Stimulated activated CD4-positive, alpha-beta T cell treated with anti-CD3 and anti-CD28 coated beads, Interleukin-4, amount 100 ng/mL, for 48 hours (primary cell): ENCODE data around the gene GBX2.
"Not testable (repeated sequence)": the region's sequence is repeated elsewhere in the genome, so short reads cannot be mapped to it uniquely, and the experiment has no call there.

Experiments
- DNase-seq, 2 donors: peaks; one replicate each; pipeline ENCODE4 v3.0.0-alpha.2; 2020; ENCODE audit warnings: low read depth in 2 of 2

Gene GBX2

DNA sequence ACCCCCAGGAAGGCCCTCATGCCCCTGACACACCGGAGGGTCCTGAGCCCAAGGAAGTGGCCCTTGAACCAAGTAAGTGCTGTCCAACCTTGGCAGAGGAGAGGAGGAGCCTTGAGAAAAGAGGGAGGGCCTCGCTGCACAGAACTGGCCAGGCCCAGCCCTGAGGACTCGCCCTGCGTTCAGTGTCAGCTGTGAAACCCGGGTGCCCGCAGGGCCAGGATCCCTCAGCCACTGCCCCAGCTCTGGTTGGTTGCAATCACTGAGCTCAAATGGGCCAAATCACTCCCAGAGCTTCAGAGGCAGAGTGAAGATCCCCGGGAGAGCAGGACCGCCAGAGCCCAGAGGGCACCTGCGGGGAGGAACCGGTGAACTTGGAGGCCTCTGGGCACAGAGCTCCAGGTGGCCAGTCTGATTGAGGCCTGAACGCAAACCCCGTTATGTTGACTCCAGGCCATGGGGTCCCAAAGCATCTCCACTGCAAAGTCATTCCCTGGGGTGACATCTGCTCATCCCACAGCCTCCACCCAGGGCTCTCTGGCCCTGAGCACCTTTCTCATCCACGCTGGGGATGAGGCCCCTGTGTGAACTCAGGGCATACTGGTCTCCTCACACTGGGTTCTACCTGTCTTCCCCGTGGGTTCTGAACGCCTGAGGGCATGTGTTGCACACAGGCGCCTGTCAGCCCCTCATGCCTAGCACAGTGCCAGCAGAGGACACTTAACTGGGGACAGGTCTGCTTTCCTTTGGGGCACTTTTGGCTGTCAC, 11.9 kb downstream of the GBX2 start:
- no peak for DNase-seq

DNA sequence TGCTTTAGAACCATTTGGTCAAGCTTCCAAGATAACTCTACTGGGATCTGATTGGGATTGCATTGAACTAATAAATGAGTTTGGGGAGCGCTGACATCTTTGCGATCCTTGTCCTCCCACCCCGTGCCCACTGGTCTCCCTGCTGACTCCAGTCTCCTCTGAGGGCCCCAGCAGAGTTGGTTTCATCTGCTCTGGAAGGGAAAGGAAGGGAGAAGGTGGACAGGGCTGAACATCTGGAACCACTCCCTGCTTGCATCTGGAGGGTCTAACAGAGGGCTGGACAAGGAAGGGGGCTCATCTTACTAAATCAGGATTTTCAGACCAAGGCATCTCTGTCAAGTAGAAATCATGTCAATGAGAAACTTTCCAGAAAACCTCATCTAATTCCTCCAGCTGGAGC, 12.8 kb downstream of the GBX2 start:
- no peak for DNase-seq

DNA sequence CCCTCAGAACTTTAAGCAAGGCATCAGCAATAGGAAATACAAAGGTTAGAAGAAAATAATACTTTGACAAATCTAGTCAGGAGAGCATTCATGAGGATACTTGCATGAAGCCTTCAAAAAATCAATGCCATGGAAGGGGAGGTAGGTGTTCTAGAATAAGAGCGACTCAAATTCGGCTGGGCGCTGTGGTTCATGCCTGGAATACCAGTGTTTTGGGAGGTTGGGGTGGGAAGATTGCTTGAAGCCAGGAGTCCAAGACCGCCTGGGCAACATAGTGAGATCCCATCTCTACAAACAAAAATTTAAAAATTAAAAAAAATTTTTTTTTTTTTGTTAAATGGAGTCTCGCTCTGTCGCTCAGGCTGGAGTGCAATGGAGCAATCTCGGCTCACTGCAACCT, 21.8 kb downstream of the GBX2 start:
- no peak for DNase-seq

DNA sequence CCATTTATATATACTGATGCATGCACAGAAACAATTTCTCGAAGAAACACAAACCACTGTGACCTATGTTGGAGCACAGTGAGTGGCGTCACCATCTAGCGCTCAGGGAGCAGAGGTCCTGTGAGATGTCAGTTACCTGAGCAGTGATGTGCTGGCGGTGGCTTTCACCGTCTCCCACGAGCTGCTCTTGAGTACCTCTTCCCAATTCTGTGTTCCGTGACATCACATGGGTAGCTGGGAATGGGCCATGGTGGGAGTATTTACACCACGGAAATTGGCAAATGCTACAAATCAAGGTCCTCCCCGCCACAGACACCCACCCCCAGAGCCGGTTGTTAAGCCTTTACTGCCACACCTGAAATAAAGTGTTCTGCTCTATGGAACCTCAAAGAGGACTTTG, 24.4 kb downstream of the GBX2 start:
- DNase-seq: no peak

DNA sequence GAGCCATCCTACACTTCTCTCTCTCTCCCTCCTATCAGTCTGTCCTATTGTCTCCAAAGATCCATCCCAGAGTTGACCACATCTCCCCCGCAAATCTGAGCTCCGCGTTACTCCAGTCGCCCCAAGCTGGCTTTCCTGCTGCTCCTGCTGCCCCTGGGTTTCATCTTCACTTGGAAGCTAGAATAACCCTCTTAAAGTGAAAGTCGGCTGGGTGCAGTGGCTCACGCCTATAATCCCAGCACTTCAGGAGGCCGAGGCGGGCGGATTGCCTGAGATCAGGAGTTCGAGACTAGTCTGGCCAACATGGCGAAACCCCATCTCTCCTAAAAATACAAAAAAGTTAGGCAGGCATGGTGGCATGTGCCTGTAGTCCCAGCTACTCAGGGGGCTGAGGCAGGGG, 26.6 kb downstream of the GBX2 start:
- DNase-seq: not testable (repeated sequence)

DNA sequence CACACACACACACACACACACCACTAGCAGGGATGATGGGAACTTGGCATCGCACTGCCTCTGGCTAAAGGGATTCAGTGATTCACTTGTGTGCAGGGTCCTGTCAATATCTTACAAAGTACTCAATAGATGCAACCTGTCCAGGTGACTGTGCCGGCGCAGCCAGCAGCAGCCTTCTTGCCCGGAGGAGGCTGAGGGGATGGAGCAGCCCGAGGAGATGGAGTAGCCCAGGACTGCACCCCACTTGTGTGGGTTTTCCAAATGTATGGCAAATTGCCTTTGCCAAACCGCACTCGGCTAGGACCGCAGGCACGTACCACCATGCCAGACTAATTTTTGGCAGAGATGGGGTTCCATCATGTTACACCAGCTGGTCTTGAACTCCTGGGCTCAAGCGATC, 31.1 kb downstream of the GBX2 start:
- no peak for DNase-seq

DNA sequence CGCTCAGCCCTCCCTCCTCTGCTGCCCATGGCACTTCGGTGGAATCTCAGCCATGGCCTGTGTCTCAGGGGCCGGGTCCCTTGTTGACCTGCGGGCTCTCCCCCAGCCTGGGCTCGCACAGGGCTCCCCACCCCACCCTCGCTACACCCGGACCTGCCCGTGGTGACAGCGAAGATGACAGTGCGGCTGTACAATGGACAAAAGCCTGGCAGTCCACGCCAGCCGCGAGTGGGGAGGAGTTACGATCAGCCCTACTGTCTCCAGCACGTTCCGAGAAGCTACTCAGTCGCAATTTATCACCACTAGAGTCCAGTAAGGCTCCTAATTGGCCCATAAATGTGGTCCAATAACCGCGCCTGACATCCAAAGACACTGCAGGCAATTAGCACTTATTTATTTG, 31.6 kb downstream of the GBX2 start:
- DNase-seq: no peak

DNA sequence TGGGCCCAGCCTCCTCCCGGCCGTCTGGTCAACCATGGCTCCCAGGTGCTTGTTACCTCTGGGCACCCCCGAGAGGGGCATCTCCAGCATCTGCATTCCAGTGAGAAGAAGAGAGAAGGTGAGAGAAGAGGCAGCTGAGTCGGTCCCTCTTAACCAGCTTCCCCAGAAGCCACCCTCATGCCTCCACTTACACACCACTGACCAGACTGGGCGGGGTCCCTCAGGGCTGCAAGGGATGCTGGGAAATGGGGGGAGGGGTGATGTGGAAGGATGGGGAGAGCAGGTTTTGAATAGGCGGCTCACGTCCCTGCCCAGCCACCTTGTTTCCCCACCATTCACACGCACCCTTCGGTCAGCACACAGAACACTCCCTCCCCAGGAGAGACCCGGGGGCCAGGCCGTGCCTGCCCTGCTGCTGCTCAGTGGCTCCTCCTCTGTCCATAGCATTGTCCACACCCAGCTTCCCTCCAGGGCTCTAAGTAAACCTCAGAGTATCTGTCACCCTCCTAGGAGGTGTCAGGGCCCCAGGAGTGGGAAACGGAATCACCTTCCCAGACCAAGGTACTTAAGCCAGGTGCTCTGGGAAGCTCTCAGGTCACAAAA, 34.7 kb downstream of the GBX2 start:
- DNase-seq: no peak

DNA sequence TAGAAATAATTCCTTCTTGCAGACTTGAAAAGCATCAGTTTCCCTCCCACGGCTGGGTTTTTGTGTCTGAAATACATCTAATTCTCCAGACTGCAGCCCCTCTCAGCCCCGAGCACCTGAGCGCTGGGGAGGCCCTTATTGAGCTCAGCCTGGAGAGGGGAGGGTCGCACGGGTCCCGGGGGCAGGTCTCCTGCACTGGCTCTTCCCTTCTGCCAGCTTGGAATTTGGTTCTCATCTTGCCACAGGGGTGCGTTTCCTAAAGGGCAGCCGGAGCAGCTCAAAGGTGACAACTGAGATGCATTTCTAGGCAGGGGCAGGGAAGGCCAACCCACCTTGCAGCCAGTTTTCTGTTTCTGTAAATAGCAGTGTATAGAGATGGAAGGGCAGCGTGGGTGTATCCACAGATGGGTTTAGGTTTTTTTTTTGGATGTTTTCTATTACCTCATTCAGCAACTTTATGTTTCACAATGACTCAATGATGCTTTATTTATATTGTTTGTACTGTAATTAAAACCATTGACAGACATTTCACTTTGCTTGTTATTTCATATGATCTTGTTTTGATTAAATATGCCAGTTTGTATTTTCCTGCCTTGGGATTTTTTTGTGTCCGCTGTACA, 37.0 kb downstream of the GBX2 start:
- no peak for DNase-seq

DNA sequence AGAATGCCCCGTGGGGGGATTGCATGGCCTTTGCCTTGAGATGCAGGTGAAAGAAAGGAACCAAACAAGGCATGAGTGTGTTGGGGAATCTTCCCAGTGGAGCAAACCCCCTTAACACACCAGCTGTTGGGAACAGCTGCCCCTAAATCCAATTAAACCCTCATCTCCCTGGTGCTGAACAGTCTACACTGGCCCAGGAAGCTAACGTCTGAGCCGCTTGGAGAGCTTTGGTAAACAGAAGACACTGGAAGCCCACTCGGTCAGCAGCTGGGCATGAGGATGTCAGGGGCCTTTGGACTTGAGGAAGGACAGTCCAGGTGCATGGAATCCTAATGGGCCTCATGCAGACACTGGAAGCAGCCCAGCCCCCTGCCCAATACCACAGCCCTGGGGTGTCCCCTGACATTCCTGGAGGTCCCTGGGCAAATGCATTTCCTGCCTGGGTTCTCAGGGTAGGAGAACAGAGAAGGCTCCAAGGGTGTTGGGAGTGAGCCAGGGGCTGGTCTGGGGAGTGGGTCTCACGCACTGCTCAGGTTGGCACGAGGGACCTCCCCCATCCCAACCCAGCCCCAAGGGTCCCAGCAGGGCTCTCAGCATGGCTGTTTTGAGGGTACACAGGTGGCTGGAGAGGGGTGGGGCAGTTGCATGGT, 37.7 kb downstream of the GBX2 start:
- no peak for DNase-seq

DNA sequence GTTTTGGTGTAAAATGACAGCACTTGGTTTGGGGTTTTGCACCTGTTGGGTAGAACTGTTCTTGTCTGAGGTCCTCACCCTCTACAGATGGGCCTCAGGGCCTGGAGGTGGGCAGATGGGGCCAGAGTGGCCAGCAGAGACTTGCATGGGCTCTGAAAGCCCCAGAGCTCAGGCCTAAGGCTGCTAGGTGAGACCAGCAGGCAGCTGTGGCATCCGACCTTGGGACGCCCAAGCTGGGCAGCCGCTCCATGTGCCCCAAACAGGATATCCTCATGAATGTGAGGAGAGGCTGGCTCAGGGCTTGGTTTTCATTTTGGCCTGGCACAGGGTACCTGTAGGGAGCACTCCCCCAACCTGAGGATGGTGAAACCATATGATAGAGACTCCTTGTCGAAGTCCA, 38.3 kb downstream of the GBX2 start:
- DNase-seq: no peak

DNA sequence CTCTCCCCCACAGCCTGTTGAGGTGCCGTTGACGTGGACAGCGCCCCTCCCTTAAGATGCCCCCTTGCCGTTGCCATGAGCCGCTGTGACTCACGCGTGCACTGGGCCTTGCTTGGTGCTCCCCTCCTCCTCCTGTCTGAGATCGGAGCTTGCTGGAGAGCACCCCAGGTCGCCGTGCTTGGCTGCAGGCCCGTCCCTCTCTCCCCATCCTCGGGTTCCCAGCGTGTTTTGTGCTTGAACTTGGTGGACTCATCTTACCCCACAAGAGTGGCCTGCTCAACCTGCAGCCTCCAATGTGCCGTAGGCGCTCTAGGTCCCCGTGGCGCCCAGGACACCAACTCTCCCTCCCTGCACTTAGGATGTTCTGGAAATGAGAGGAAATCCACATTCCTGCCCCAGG, 39.9 kb downstream of the GBX2 start:
- DNase-seq: no peak

DNA sequence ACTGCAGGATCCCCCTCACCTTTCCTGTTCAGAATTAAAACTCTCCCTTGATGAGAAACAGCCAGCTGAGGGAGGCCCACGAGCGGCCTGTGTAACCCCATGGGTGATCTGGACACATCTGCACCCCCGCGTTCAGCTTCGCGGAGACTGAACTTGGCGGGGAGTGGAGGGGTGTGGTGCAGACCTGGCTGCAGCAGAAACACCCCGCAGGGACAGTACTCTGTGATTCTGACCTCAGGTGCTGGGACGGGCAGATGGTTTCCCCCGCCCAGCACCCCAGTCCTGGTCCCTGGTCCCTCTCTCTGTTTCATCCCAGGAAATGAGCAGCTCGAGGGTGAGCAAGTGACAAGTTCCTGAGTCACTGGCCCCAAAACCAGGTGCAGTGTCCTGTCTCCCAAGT, 41.2 kb downstream of the GBX2 start:
- DNase-seq: no peak

DNA sequence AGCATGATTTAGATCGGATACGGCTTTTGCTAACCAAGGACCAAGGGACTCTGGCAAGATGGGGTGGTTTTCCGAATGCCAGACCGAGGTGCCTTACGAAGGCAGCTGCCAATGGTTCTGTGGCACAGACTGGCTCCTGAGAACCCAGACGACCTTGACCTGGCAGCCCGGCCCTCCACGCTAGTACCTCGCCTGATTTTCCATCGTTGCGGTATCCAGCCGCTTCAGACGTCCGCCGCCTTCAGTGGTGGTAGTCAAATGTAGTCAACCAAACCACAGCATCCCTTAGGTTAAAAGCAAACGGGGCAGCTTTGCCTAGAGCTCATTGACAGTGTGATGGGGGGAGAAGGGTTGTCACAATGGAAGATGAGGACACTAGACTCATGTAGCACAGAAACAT, 42.6 kb downstream of the GBX2 start:
- DNase-seq: no peak

DNA sequence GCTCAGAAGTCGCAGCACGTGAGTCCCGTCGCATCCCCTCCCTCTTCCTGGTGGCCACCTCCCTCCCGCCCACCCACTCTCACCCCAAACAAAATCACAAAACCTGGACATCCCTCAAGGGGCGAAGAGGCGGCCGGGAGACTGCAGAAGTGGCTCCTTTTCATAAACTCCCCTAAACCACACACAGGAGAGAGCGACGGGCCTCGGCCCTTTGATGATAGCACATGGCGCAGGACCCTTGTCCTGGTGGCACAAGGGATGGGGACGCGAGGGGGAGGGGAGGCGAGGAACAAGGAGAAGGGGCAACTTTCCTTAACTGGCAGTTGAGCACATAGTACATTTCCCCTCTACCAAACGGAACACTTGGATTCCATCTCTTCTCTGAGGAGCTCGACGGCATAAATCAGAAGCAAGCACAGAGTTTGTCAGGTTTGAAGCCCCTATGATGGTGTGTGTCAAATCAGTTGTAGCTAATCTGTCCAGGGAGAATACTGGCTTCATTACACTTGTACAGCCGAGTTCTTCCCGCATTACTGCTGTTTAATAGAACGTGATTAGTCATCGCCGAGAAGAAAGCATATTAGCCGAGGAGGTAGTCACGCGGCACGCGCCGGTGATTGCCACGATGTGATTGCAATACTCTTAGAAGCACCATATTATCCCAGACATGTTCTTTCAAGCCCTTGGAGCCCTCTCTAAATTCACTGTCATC, 43.8 kb downstream of the GBX2 start:
- DNase-seq: no peak

DNA sequence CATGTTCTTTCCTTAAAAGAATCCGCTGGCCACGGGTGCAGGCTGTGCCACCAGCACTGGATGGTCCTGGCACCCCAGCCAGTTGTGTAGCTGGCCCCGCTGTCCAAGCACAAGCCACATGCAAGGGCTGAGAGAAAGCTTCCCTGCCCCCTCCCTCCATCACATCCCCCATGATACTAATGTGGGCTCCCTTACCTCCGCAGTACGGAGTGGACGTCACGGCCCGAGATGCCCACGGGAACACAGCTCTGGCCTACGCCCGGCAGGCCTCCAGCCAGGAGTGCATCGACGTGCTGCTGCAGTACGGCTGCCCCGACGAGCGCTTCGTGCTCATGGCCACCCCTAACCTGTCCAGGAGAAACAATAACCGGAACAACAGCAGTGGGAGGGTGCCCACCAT, 44.5 kb downstream of the GBX2 start:
- no peak for DNase-seq

DNA sequence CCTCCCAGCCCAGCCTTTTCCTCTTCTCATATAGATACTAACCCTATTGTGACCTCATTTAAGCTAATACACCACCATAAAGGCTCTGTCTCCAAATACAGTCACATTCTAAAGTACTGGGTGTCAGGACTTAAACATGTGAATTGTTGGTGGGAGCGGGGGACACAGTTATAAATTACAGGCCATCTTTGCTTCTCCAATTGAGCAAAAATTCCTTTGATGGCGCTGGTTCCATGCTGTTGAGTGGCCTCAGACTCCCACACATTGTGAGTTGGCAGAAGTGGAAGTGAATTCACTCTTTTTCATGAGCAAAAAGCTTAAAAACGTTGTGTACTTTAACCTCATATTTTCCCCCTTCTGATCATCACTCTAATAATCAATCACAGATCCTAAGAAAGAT, 46.0 kb downstream of the GBX2 start:
- DNase-seq: no peak

DNA sequence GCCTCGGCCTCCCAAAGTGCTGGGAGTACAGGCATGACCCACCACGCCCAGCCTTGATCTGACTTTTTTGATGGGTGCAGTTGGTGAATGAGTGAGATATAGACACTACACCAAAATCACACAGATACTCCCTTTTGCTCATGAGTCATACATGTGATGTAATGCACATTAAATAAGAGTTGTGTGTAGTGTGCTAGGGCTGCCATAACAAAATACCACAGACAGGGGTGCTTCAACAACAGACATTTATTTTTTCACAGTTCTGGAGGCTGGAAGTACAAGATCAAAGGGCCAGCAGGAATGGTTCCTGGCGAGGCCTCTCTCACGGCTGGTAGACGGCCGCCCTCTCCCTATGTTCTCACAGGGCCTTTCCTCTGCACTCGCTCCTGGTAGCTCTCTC, 46.6 kb downstream of the GBX2 start:
- no peak for DNase-seq

DNA sequence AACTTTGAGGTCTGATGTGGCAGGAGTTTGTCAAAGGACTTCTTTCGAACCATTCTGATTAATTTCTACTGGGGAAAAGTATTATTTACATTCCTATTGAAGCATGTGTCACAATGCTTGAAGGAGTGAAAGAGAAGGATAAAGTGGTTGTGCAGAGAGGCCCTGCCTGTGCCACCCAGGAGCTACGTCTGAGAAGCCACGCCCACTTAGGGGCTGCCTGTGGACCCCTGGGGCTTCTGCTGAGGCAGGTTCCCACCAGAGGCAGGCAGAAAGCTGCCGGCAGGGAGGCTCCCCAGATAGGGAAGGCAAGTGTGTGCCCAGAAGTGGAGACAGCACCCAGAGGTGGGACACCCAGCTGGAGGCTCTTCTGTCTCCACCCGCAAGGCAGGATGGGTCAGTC, 47.4 kb downstream of the GBX2 start:
- DNase-seq: no peak

DNA sequence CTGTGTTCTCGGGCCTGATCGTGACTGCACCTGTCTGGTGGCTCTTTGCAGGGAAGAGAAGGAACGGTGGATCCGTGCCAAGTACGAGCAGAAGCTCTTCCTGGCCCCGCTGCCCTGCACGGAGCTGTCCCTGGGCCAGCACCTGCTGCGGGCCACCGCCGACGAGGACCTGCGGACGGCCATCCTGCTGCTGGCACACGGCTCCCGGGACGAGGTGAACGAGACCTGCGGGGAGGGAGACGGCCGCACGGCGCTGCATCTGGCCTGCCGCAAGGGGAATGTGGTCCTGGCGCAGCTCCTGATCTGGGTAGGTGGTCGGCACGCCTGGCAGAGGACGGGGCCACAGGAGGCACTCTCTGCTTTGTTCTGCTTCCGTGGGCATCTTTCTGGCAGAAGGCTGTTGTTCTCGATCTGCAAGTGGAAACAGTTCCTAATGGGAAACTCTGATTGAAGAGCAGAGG, 48.0 kb downstream of the GBX2 start:
- no peak for DNase-seq

DNA sequence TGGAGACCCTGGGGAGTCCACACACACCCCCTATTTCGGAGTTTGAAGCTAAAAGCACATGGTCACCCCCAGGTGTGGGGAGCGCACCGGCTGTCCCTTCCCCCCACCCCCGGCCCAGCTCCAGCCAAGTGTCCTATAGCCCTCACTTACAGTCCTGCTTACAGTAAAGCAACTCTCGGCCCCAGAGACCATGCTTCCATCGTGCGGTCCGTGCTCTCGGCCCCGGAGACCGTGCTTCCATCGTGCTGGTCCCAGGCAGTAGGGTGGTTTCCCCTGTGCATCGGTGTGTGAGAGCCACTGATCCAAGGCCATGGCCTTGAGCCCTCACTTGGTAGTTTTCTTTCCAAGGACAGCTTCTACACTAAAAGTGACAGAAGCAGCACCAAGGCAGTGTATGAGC, 48.7 kb downstream of the GBX2 start:
- no peak for DNase-seq

DNA sequence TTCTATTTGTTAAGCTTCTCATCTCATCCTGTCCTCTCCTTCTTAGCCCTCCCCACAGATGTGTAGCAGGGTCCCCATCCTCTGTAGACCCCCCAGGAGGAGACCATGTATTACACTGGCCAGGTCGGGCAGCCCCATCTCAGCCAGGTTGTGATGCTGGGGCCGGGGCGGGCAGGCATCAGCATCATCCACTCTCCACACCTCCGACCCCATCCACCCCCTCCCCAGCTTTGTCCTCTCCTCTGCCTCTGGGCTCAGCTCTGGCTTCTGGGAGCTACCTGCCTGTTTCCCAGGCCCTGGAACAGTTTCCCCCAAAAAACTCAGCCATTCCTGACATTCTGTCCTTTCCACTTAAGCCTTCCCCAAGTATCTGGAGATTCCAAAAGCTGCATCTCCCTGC, 49.2 kb downstream of the GBX2 start:
- DNase-seq: no peak
